Esophagus muscularis mucosa (tissue), 4 donors: Measurements from ENCODE around the gene TOLLIP.

Source experiments
- CTCF ChIP-seq, 3 experiments: fragments of 200-600 bp in 2 of 3; fragments of 450-650 bp in 1 of 3; sonication (generic) in 2 of 3; IDR thresholded peaks; one replicate each; pipeline ENCODE4 v1.5.1; 2017 to 2019; ENCODE audit warnings: antibody characterized with exemption in 3 of 3, mild to moderate bottlenecking in 2 of 3, moderate library complexity in 1 of 3
- EP300 ChIP-seq: sonication (generic); formaldehyde crosslinking; IDR thresholded peaks from one replicate; pipeline ENCODE4 v1.6.1; 2017; ENCODE audit warnings: antibody characterized with exemption
- POLR2A ChIP-seq: fragments of 450-650 bp; IDR thresholded peaks from one replicate; pipeline ENCODE4 v1.6.1; 2017; ENCODE audit warnings: antibody characterized with exemption, moderate library complexity, mild to moderate bottlenecking, low read depth
- POLR2AphosphoS5 ChIP-seq, 2 donors: sonication (generic); formaldehyde crosslinking; IDR thresholded peaks; one replicate each; pipeline ENCODE4 v1.6.1; 2017; ENCODE audit warnings: antibody characterized with exemption in 2 of 2

GRCh38 chr11:1260023-1260501 lies 49.4 kb downstream of the TOLLIP start:
- TF ChIP-seq EP300 (no peak), CTCF (IDR thresholded peaks at IDR 0.05) (no peak), POLR2A (no peak), POLR2AphosphoS5 (IDR thresholded peaks at IDR 0.05) (no peak)
